IPS-20b (cell line): ENCODE data around the gene ZNF716.

Experiments used
- H3K27ac ChIP-seq: one replicate; pipeline ENCODE4 v1.5.1; 2013; ENCODE audit warnings: low read length
- H3K27me3 ChIP-seq: 2 replicates; pipeline ENCODE4 v1.6.1; 2013; ENCODE audit warnings: mild to moderate bottlenecking, low read length, inconsistent platforms; ENCODE audit not compliant: insufficient read depth
- H3K36me3 ChIP-seq: 2 replicates; pipeline ENCODE4 v1.6.1; 2013; ENCODE audit warnings: low read depth, mild to moderate bottlenecking, inconsistent platforms, low read length, moderate library complexity; ENCODE audit not compliant: insufficient read depth
- H3K4me1 ChIP-seq: 2 replicates; pipeline ENCODE4 v1.6.1; 2013; ENCODE audit warnings: mild to moderate bottlenecking, control low read depth, inconsistent platforms, low read length, moderate library complexity; ENCODE audit not compliant: insufficient read depth
- H3K4me3 ChIP-seq: 2 replicates; pipeline ENCODE4 v1.5.1; 2013; ENCODE audit warnings: mild to moderate bottlenecking, low read length, inconsistent platforms
- H3K9ac ChIP-seq: 2 replicates; pipeline ENCODE4 v1.6.1; 2013; ENCODE audit warnings: low read depth, mild to moderate bottlenecking, inconsistent platforms, low read length, moderate library complexity
- H3K9me3 ChIP-seq: 2 replicates; pipeline ENCODE4 v1.6.1; 2013; ENCODE audit warnings: mild to moderate bottlenecking, low read depth, low read length, inconsistent platforms; ENCODE audit not compliant: insufficient read depth

ZNF716 gene

DNA sequence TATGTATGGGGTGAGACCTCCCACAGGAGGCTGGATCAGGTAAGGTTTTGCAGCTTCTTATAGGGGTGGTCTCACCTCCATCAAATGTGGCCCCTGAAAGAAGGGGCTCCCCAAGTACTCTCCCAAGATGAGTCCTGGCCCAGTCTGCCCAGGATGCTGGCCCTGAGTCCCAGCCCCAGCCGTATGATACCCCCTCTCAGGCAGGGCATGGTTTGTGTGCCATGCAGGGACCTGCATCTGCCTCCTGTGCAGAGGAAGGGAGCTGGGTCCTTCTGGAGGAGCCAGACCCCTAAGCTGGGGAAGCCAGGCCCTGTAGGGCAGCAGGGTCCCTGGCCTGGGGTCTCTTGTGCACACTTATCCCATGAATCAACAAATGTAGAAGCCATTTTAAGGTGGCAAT lies 35.1 kb upstream of the ZNF716 start:
- Histone ChIP-seq H3K27ac (no peak overlapping the region), H3K9me3 (peaks cover 96% of the 10 kb centered on the region), H3K36me3 (no peaks in the 10 kb centered on the region), H3K4me1 (no peaks in the 10 kb centered on the region), H3K9ac (no peak overlapping the region), H3K27me3 (no peaks in the 10 kb centered on the region), H3K4me3 (no peak overlapping the region)

GRCh38 chr7:57415326-57415725 lies 34.7 kb upstream of the ZNF716 start:
- H3K36me3 ChIP-seq, result no peaks in the 10 kb centered on the region
- no peaks in the 10 kb centered on the region for H3K4me1 ChIP-seq
- no peaks in the 10 kb centered on the region for H3K27me3 ChIP-seq
- H3K27ac ChIP-seq, result no peak overlapping the region
- H3K4me3 ChIP-seq, result no peak overlapping the region
- H3K9ac ChIP-seq, result no peak overlapping the region
- peaks cover 97% of the 10 kb centered on the region for H3K9me3 ChIP-seq

- Histone ChIP-seq H3K4me3 (no peak overlapping the region), H3K4me1 (no peaks in the 10 kb centered on the region), H3K9me3 (peaks cover 97% of the 10 kb centered on the region), H3K9ac (no peak overlapping the region), H3K36me3 (no peaks in the 10 kb centered on the region), H3K27me3 (no peaks in the 10 kb centered on the region), H3K27ac (no peak overlapping the region)
Measured at GRCh38 chr7:57415730-57416129, 34.2 kb upstream of the ZNF716 start.

- H3K9me3 ChIP-seq, result peaks cover 95% of the 10 kb centered on the region
- H3K36me3 ChIP-seq, result no peaks in the 10 kb centered on the region
- no peak overlapping the region for H3K9ac ChIP-seq
- H3K27me3 ChIP-seq, result no peaks in the 10 kb centered on the region
- no peak overlapping the region for H3K4me3 ChIP-seq
- no peak overlapping the region for H3K27ac ChIP-seq
- H3K4me1 ChIP-seq, result no peaks in the 10 kb centered on the region
Measured at GRCh38 chr7:57416601-57417358, 33.2 kb upstream of the ZNF716 start.

DNA sequence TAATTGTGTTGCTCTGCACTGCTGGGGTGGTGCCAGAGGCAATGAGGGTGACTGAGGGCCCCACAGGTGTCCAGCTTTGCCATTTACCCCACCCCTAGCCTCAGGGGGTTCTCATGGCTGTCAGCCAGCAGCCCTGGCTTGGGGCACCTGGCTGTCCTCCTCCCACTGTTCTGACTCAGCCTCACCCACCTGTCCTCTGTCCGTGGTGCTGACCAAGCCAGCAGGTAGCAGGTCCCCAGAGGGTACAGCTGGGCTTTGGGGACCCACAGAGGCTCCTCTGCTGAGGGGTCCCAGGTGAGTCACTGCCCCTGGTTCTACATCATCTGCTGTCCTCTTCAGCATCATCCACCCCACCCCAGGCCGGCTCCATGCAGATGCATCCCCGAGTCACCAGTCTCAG lies 32.2 kb upstream of the ZNF716 start:
- Histone ChIP-seq H3K9me3 (peaks cover 95% of the 10 kb centered on the region), H3K9ac (no peak overlapping the region), H3K36me3 (no peaks in the 10 kb centered on the region), H3K27ac (no peak overlapping the region), H3K27me3 (no peaks in the 10 kb centered on the region), H3K4me1 (no peaks in the 10 kb centered on the region), H3K4me3 (no peak overlapping the region)

DNA sequence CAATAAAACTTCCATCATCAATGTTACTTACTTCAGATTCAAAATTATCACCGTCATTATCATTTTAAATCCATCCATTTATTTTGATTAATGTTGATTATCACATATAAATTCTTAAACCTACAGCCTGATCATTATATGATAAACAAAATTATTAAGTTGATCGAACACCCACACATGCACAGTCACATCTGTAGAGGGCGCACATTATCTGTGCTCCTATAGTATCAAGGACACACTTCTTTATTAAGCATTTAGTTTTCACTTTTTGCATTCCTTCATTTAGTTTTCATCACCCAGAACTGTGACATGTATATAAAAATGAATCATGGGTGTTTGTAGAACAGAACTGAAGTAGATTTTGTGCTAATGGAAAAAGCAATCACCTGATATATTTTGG lies 26.2 kb upstream of the ZNF716 start:
- no peaks in the 10 kb centered on the region for H3K36me3 ChIP-seq
- H3K27ac ChIP-seq, result no peak overlapping the region
- no peaks in the 10 kb centered on the region for H3K27me3 ChIP-seq
- H3K4me3 ChIP-seq, result no peak overlapping the region
- no peak overlapping the region for H3K9ac ChIP-seq
- H3K4me1 ChIP-seq, result no peaks in the 10 kb centered on the region
- peaks cover 88% of the 10 kb centered on the region for H3K9me3 ChIP-seq

DNA sequence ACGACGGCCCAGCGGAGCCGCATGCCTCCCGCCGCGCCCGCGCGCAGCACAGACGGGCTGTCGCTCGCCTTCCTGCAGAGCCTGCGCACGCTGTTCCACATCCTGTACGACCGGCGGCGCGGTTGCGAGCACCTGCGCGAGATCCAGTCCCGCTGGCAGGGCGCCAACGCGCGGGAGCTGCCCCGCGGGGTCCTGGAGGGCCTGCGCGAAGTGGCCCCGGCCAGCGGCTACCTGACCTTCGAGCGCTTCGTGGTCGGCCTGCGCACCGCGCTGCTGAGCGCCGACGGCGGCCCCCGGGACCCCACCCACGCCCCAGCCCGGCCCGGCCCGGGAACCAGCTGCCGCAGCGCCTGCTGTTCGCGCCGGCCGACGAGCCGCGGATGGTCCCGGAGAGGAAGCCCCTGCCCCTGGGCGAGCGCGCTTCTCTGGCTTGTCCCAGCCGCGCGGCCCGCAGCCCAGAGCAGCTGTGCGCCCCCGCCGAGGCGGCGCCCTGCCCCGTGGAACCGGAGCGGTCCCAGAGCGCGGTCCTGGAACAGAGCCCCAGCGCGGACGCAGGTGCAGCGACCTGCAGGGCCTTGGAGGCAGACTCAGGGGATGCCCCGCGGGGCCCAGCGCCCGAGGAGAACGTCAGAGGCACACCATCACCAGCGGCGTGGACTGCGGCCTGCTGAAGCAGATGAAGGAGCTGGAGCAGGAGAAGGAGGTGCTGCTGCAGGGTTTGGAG lies 25.3 kb upstream of the ZNF716 start:
- H3K4me3 ChIP-seq, result no peak overlapping the region
- no peak overlapping the region for H3K27ac ChIP-seq
- H3K9ac ChIP-seq, result no peak overlapping the region
- no peaks in the 10 kb centered on the region for H3K4me1 ChIP-seq
- no peaks in the 10 kb centered on the region for H3K27me3 ChIP-seq
- peaks cover 90% of the 10 kb centered on the region for H3K9me3 ChIP-seq
- H3K36me3 ChIP-seq, result no peaks in the 10 kb centered on the region

DNA sequence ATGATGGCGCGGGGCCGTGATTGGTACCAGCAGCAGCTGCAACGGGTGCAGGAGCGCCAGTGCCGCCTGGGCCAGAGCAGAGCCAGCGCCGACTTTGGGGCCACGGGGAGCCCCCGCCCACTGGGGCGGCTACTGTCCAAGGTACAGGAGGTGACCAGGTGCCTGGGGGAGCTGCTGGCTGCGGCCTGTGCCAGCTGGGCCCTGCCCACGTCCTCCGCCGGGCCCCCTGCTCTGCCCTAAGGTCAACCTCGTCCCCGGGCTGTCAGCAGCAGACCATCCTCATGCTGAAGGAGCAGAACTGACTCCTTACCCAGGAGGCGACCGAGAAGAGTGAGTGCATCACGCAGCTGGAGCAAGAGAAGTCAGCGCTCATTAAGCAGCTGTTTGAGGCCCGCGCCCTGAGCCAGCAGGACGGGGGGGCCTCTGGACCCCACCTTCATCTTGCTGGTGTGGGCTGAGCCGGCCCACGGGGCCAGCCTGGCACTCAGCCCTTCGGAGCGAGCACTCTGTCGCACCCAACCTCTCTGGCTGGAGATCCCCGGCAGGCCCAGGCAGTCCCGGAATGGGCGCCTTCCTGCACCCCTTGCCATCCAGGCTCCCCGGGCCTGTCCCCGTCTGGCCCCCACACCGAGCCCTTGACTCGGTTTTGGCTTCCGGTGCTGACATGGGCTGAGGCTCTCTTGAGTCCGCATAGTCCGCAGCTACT lies 24.6 kb upstream of the ZNF716 start:
- Histone ChIP-seq H3K27ac (no peak overlapping the region), H3K27me3 (no peaks in the 10 kb centered on the region), H3K9ac (no peak overlapping the region), H3K9me3 (peaks cover 90% of the 10 kb centered on the region), H3K4me1 (no peaks in the 10 kb centered on the region), H3K4me3 (no peak overlapping the region), H3K36me3 (no peaks in the 10 kb centered on the region)

GRCh38 chr7:57425969-57426628 lies 23.9 kb upstream of the ZNF716 start:
- no peak overlapping the region for H3K4me3 ChIP-seq
- no peaks in the 10 kb centered on the region for H3K4me1 ChIP-seq
- peaks cover 91% of the 10 kb centered on the region for H3K9me3 ChIP-seq

GRCh38 chr7:57426629-57427003 lies 23.4 kb upstream of the ZNF716 start:
- Histone ChIP-seq H3K9me3 (peaks cover 88% of the 10 kb centered on the region), H3K4me3 (no peak overlapping the region), H3K27ac (no peak overlapping the region), H3K36me3 (no peaks in the 10 kb centered on the region), H3K4me1 (no peaks in the 10 kb centered on the region), H3K27me3 (no peaks in the 10 kb centered on the region), H3K9ac (no peak overlapping the region)

More at GRCh38 chr7:57425969-57426628, 23.9 kb upstream of the ZNF716 start:
- no peaks in the 10 kb centered on the region for H3K36me3 ChIP-seq
- no peak overlapping the region for H3K27ac ChIP-seq
- no peaks in the 10 kb centered on the region for H3K27me3 ChIP-seq
- no peak overlapping the region for H3K9ac ChIP-seq

- no peaks in the 10 kb centered on the region for H3K4me1 ChIP-seq
- H3K9me3 ChIP-seq, result peaks cover 88% of the 10 kb centered on the region
- H3K9ac ChIP-seq, result no peak overlapping the region
- H3K36me3 ChIP-seq, result no peaks in the 10 kb centered on the region
- no peak overlapping the region for H3K4me3 ChIP-seq
- no peaks in the 10 kb centered on the region for H3K27me3 ChIP-seq
- H3K27ac ChIP-seq, result no peak overlapping the region
Measured at GRCh38 chr7:57427146-57427545, 22.8 kb upstream of the ZNF716 start.
